ENCODE measurements around the gene GNAT2. TPM values are rescaled to one million over a fixed set of nuclear protein-coding genes. Genes with fewer than 3 reads are reported as not detected.
"Not testable (repeated sequence)": the region's sequence is repeated elsewhere in the genome, so short reads cannot be mapped to it uniquely, and the experiment has no call there.

GNAT2 gene
- total RNA-seq, 2 donors from 2014 or later: not detected

DNA sequence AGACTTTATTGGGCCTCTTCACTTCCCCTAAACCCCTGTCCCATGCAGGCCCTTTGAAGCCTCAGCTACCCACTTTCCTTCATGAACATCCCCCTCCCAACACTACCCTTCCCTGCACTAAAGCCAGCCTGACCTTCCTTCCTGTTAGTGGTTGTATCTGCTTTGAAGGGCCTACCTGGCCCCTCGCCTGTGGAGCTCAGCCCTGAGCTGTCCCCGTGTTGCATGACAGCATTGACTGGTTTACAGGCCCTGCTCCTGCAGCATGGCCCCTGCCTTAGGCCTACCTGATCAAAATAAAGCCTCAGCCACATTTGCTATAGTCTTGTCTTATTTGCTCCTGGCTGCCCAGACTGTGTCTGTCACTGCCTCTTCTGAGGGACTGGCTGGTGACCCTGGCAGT is 42.0 kb upstream of the GNAT2 start:
- DNase-seq (ENCODE audit: low spot score): no peak
- TF ChIP-seq POLR2AphosphoS5 (IDR thresholded peaks at IDR 0.05): no peak
- TF ChIP-seq, protein P1, sequence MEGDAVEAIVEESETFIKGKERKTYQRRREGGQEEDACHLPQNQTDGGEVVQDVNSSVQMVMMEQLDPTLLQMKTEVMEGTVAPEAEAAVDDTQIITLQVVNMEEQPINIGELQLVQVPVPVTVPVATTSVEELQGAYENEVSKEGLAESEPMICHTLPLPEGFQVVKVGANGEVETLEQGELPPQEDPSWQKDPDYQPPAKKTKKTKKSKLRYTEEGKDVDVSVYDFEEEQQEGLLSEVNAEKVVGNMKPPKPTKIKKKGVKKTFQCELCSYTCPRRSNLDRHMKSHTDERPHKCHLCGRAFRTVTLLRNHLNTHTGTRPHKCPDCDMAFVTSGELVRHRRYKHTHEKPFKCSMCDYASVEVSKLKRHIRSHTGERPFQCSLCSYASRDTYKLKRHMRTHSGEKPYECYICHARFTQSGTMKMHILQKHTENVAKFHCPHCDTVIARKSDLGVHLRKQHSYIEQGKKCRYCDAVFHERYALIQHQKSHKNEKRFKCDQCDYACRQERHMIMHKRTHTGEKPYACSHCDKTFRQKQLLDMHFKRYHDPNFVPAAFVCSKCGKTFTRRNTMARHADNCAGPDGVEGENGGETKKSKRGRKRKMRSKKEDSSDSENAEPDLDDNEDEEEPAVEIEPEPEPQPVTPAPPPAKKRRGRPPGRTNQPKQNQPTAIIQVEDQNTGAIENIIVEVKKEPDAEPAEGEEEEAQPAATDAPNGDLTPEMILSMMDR (IDR thresholded peaks at IDR 0.05): no peak
- TF ChIP-seq POLR2A (IDR thresholded peaks at IDR 0.05): no peak
- Histone ChIP-seq H3K36me3 (peaks cover 0 to 4% of the 10 kb centered on the region in 2 donors), H3K27ac (no peak overlapping the region), H3K4me3 (no peak overlapping the region), H3K27me3 (replicated peaks; ENCODE audit: insufficient read depth) (no peaks in the 10 kb centered on the region), H3K9me3 (no peaks in the 10 kb centered on the region), H3K4me1 (replicated peaks) (no peaks in the 10 kb centered on the region)
- 77% methylated on average over 2 of the region's 2 CpGs for WGBS
- intact Hi-C loops (cut with DNase I): no loop called here

DNA sequence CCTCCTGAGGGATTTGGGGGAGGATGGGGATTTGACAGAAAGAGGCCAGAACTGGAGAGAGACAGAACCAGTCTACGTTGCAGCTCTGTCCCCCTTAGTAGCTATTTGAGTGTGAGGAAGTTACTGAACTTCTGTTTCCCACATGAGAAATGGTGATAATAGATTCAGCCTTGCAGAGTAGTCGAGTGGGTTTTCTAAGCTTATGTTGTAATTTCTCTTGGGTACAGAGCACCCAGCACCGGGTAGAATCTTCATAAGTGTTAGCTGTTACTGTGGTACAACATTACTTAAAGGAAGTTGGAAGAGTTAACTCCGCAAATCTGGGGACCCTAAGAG is 41.2 kb upstream of the GNAT2 start:
- H3K27me3 ChIP-seq (replicated peaks; ENCODE audit: insufficient read depth); H3K4me3 ChIP-seq; H3K36me3 ChIP-seq; H3K27ac ChIP-seq; H3K4me1 ChIP-seq (replicated peaks); H3K9me3 ChIP-seq; intact Hi-C loops (cut with DNase I); DNase-seq (ENCODE audit: low spot score): not testable (repeated sequence)
- 54% methylated on average over 4 of the region's 4 CpGs for WGBS

DNA sequence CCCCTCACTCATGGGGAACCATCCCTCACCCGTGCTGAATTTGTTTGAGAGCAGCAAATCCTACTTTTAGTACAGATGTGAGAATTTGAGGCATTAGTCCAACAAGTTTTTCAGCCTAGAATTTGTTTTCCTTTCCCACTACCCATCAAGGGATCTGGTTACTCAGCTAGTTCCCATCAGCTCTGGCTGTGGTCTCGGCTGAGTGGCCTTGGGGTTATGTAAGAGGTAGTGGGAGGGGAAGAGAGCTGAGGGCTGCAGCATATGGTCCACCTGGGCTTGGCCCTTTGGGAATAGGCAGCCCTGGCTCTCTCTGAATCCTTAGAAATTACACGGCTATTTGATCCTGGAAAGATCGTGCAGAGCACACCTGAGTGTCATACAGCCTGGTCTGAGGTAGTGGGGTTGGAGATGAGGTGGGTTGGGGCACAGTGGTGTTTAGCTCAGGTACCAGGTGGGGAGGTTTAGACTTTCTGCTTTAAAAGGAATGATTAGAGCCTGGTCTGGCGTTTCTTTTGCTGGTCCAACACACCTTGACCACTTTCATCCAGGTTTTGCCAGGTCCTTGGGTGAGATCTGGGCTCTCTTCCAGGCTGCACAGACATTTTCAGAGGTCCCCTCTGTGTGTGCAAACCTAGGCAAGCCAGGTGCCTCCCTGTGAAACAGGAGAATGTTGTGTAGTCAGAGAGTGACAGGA is 40.7 kb upstream of the GNAT2 start:
- no peak for DNase-seq (ENCODE audit: low spot score)
- intact Hi-C loops (cut with DNase I): no loop called here
- WGBS: 63% methylated on average over 5 of the region's 5 CpGs

DNA sequence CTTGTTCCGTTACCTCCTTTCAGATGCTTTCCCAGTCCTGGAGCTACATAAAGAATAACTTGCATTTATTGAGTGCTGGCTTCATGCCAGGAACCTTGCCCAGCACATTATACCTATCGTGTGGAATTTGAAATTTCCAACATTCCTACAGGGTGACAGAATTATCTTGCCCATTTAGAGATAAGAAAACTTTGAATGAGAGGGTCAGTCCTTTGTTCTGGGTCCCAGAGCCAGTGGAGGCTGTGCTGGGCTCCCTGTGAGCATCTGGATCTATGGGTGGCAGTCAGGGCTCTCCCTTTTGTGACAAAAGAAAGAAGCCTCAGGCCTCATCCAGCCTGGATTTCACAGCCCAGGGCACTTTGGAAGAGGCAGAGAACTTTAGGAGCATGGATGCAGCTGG is 39.7 kb upstream of the GNAT2 start:
- WGBS: 46% methylated on average over 2 of the region's 2 CpGs

More for the DNA sequence above, 40.7 kb upstream of the GNAT2 start:
- Histone ChIP-seq H3K27me3 (replicated peaks; ENCODE audit: insufficient read depth) (no peaks in the 10 kb centered on the region), H3K9me3 (no peaks in the 10 kb centered on the region), H3K36me3 (peaks cover 0 to 4% of the 10 kb centered on the region in 2 donors), H3K4me3 (no peak overlapping the region), H3K27ac (no peak overlapping the region), H3K4me1 (replicated peaks) (no peaks in the 10 kb centered on the region)
- TF ChIP-seq POLR2A (IDR thresholded peaks at IDR 0.05) (no peak), POLR2AphosphoS5 (IDR thresholded peaks at IDR 0.05) (no peak)
- TF ChIP-seq, protein P1 (IDR thresholded peaks at IDR 0.05): no peak

DNA sequence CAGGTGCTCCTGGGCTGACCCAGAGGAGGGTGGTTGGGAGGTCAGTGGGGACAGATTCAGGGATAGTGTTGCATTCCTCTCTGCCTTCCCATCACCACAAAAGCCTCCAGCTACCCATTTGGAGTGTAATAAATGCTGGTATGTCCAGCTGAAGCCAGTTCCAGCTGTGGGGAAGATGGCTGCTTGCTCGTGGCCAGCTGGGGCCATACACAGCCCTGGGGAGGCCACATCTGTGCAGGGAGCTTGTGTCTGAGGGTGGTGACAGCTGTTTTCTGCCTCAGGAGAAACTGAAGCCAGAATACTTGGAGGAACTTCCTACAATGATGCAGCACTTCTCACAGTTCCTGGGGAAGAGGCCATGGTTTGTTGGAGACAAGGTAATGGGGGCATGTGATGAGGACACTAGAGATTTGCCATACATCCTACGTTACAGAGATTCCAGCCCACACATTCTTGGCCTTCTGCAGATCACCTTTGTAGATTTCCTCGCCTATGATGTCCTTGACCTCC is 39.2 kb upstream of the GNAT2 start:
- WGBS: 42% methylated on average over 3 of the region's 3 CpGs
- H3K36me3 ChIP-seq: peaks cover 0 to 4% of the 10 kb centered on the region in 2 donors
- H3K4me1 ChIP-seq (replicated peaks): no peaks in the 10 kb centered on the region
- H3K27me3 ChIP-seq (replicated peaks; ENCODE audit: insufficient read depth): no peaks in the 10 kb centered on the region
- intact Hi-C loops (cut with DNase I): no loop called here
- H3K4me3 ChIP-seq: no peak overlapping the region
- TF ChIP-seq POLR2AphosphoS5 (IDR thresholded peaks at IDR 0.05) (no peak), POLR2A (IDR thresholded peaks at IDR 0.05) (no peak)
- TF ChIP-seq, protein P1 (IDR thresholded peaks at IDR 0.05): no peak
- DNase-seq (ENCODE audit: low spot score): no peak
- no peak overlapping the region for H3K27ac ChIP-seq
- no peaks in the 10 kb centered on the region for H3K9me3 ChIP-seq

More for the DNA sequence above, 39.7 kb upstream of the GNAT2 start:
- Histone ChIP-seq H3K4me3 (no peak overlapping the region), H3K9me3 (no peaks in the 10 kb centered on the region), H3K27me3 (replicated peaks; ENCODE audit: insufficient read depth) (no peaks in the 10 kb centered on the region), H3K36me3 (peaks cover 0 to 4% of the 10 kb centered on the region in 2 donors), H3K27ac (no peak overlapping the region), H3K4me1 (replicated peaks) (no peaks in the 10 kb centered on the region)
- intact Hi-C loops (cut with DNase I): no loop called here
- TF ChIP-seq, protein P1 (IDR thresholded peaks at IDR 0.05): no peak
- TF ChIP-seq POLR2A (IDR thresholded peaks at IDR 0.05) (no peak), POLR2AphosphoS5 (IDR thresholded peaks at IDR 0.05) (no peak)
- no peak for DNase-seq (ENCODE audit: low spot score)

All from prostate gland (tissue), 2 donors.